Retinal pigment epithelial cell (primary cell): ENCODE results near the gene POPDC2.
A peak's percentile ranks its signal among the peaks of the same experiment; 100 is the strongest.

Source experiments
- DNase-seq: peaks from one replicate; pipeline ENCODE4 v3.0.0-alpha.2; 2010; ENCODE audit warnings: low read depth
- H3K4me3 ChIP-seq: 2 replicates; pipeline ENCODE4 v1.5.1; 2011; ENCODE audit warnings: mild to moderate bottlenecking, low read length, control low read depth, moderate library complexity
- CTCF ChIP-seq: conservative IDR thresholded peaks from 2 replicates; pipeline ENCODE4 v1.5.1; 2011; ENCODE audit warnings: low read depth, low read length, control low read depth, inconsistent platforms

POPDC2 gene

GRCh38 chr3:119639494-119640350, 20.7 kb downstream of the POPDC2 start:
- TF ChIP-seq CTCF: no peak
- no peak for DNase-seq

DNA sequence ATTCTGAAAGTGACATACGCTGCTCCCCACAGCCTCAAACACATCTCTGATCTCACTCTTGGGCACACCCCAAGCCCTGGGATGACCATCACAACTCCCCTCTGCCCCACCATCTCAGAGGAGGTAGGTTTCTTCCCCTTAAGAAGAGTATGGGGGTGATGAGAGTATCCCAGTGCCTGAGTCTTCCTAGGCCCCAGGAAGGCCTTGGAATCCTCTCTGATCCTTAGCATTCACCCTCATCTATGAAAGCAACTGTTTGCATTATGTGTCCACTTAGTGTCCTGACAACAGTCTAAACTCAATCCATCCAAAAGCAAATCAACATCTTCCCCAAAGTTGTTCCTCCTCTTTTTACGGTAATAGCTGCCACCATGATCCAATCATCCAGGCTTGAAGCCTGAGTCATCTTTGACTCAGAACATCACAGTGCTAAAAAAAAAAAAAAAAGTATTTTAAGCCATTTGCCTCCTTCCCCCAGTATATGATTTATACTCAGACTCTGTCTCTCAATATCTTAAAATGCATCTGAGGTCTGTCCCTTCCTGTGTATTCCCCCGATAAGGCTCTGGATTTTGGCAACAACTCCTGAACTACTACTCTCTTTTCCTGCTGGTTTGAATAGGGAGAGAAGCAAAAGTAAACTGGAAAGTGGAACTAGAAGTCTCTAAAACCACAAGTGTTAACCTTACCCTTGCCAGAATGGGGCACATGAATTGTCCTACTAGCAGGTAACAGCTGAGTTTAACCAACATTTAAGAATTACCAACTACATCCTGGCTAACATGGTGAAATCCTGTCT, 22.5 kb downstream of the POPDC2 start:
- H3K4me3 ChIP-seq: no peak overlapping the region
- no peak for TF ChIP-seq CTCF
- DNase-seq: peak; percentile 67

More at GRCh38 chr3:119639494-119640350, 20.7 kb downstream of the POPDC2 start:
- no peak overlapping the region for H3K4me3 ChIP-seq

DNA sequence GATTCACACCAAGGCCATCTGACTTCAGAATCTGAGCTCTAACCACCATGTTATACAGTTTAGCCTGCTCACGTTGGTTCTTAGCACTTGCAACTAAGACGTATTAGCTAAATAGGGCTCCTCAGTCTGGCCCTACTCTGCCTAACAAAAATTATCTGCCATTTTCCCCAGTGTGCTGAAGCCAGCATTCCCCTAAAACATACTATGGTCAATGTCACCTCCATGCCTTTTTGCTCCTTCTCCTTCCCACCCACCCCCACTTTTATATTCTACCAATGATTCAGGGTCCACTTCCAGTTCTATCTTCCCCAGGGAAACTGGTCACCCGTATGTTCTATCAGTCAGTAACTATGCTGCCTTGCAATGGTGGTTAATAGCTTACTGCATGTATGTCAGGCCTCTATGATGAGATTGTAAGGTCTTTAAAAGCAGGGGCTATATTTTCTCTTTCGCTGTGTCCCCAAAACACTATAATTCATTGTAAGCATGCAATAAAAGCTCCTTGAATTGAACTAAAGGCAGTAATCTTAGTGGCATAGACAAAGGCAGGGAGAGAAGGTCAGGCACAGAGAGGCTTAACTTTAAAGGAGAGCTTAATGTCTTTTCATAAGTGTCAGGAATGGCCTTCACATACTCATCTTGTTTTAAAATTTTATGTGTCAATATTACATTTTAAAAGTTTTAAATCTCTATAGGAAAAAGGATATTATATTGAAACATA, 23.3 kb downstream of the POPDC2 start:
- no peak for DNase-seq
- H3K4me3 ChIP-seq: no peak overlapping the region
- TF ChIP-seq CTCF: no peak

DNA sequence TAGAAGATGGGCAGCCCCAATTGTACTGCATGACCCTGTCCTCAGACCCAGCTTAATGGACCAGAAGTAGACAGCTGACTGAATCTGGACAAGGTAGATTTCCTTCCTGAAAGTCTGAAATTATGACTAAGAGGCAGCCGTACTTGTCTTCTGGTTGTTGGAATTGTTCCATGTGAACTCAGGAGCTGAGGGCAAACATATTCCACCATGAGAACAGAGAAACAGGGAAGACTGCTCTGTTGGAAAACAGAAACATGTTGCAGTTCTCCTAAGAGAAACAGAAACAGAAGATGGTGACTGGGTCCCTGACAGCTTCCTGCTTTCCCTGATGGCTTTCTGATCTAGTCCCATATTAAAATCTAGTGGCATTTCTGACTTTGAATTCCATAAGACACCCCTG, 24.1 kb downstream of the POPDC2 start:
- no peak for TF ChIP-seq CTCF
- H3K4me3 ChIP-seq: no peak overlapping the region
- DNase-seq: no peak

DNA sequence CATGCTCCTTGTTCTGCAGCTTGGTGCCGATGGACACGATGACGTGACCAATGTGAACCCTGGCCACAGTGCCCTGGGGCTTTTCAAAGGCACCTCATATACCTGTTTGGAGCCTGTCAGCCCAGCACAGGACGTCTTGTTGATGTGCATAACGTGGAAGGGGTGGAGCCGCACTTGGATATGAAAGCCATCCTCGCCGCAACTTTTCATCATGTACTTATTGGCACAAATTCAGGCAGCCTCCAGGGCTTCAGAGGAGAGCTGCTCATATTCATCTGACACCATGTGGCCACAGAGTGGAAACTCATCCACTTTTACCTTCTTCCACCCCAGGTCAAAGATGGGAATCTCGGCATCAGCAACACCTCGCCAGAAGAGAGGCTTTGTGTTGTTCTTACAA, 24.7 kb downstream of the POPDC2 start:
- TF ChIP-seq CTCF: no peak
- H3K4me3 ChIP-seq: no peak overlapping the region
- no peak for DNase-seq

GRCh38 chr3:119632829-119633228, 27.6 kb downstream of the POPDC2 start:
- DNase-seq: no peak
- H3K4me3 ChIP-seq: no peak overlapping the region
- no peak for TF ChIP-seq CTCF
